GM18873 (cell line): ENCODE results near the gene INPP5K.
"Not testable (repeated sequence)": the region's sequence is repeated elsewhere in the genome, so short reads cannot be mapped to it uniquely, and the experiment has no call there.

Source experiments
- ATAC-seq: cut with Tn5 transposase; IDR thresholded peaks from one replicate; pipeline ENCODE4 v1.9.1; 2021; ENCODE audit warnings: mild to moderate bottlenecking, moderate library complexity, moderate number of reproducible peaks; ENCODE audit not compliant: unreplicated experiment, low FRiP score

INPP5K gene

DNA sequence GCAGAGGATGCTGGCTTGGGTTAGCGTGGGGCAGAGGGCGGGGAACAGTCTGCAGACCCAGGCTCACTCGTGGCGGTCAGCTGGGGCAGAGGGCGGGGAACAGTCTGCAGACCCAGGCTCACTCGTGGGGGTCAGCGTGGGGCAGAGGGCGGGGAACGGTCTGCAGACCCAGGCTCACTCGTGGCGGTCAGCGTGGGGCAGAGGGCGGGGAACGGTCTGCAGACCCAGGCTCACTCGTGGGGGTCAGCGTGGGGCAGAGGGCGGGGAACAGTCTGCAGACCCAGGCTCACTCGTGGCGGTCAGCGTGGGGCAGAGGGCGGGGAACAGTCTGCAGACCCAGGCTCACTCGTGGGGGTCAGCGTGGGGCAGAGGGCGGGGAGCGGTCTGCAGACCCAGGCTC lies 7.7 kb downstream of the INPP5K start:
- ATAC-seq: not testable (repeated sequence)

DNA sequence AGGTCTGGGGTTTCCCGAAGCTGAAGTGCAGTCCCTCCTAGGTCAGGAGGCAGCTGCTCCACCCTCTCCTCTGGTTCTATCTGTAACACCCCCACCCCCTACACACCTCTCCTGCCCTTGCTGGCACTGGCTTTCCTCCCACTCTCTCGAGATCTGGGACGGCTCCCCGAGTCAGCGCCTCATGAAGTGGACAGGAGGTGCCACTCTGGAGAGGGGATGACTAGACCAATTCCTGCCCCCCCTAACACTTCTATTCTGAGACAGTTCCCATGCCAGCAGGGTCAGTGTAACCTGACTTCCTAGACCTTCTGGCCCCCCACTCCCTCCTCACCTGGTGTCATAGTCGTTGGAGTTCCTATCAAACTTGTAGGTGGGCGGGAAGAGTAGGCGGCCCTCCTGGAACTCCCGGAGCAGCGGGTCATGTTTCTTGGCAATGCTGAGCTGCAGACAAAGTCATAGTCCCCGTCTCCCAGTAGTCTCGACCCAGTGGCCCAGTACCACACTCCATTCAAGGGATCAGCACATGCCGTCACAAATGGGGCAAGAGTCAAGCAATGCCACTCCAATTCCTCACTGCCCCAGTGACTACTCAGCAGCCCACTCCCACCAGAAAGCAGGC lies 9.7 kb downstream of the INPP5K start:
- no peak for ATAC-seq

DNA sequence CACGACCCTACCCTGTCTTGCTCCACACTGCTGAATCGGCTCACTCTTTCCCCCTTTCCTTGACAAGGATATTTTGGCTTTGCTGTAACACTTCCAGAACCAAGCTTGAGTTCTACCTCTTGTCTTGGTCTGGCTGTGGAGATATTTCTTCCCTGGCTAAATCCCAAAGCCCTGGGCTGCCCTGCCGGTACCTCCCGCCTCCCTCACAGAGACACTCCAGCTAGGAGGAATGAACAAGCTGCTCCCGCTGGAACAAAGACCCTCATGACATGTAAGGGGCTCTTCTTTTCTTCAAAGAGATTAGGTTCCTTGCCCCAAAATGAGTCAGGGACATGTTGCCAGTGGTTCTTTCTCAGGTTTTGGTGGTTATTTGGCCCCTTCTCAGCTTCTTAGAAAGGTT lies 10.8 kb downstream of the INPP5K start:
- no peak for ATAC-seq

DNA sequence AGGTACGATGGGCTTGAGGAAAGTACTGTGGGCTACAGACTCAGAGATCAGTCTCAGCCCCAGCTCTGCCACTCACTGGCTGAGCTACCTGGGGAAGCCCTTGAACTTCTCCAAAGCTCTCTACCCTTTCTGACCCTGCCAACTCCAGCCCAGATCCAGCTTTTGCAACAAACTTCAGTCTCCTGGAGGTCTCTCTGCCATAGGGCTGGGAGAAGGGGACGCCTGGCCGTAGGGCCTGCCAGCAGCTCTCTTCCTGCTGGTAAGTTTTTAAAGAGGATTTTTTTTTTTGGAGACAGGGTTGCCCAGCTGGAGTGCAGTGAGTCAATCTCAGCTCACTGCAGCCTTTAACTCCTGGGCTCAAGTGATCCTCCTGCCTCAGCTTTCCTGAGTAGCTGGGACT lies 11.5 kb downstream of the INPP5K start:
- no peak for ATAC-seq

DNA sequence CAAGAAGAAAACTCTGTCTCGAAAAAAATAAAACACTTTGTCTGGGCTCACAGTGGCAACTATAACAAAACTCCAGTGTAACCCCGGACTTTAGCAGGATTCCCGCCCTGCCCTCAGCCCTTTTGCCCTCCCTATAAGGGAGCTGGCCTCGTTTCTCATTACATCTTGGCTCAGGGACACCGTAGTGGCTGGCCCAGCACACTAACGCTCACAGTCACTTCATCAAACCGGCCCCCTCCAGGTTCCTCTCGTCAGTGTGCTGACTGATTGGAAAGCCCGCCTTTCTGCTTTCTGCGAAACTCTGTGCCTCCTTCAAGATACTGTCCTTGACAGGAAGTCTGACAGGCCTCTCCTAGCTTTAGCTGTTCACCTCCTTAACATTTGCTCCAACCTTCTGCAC lies 12.7 kb downstream of the INPP5K start:
- ATAC-seq: no peak

DNA sequence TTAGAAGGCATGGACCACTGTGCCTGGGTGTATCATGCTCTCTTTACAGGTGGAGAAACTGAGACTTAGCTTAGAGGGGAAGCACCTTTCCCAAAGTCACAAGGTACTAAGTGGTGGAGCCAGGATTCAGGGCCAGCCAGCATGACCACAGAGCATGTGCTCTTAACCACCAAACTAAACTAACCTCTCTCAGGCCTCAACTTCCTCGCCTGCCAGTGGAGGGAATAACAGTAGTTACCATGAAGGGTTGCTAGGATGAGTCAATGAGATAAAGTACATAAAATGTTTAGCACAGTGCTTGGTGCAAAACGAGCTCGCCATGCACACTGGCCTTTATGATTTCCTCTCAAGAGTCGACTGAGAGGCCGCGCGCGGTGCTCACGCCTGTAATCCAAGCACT lies 17.5 kb downstream of the INPP5K start:
- no peak for ATAC-seq

DNA sequence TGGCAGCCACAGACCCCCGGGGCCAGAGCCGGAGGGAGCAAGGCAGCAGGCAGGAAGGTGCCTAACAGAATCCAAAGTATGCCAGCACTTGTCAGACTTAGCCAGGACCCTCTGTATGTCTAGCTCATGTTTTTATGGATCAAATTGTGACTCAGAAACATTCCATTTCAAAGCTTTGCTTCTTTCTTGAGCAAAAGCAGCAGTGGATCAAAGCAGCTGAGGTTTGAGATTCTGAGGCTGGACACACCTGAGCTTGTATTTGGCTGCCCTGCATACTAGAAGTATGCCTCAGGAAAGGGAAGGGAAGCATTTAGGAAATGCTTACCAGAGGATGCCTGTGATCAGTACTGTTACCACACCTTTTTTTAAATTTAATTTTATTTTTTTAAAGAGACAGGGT lies 18.2 kb downstream of the INPP5K start:
- ATAC-seq: no peak

DNA sequence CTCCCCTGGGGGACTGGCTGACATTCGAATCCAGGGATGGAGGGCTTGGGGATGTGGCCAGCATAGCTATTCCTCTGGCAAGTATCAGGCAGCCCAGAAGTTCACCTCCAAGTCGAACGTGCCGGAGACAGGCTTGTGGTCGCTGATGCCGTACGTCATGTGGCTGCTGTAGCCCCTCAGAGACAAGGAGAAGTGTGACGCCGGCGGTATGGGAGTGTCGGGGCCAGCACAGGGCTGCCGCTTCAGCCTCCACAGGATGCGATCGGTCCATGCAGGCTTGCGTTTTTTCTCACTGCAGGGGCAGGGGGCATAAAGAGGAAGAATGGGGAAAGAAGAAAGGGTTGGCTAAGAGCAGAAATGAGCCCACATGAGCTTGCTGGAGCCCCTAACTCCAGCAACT lies 18.6 kb downstream of the INPP5K start:
- ATAC-seq: no peak

DNA sequence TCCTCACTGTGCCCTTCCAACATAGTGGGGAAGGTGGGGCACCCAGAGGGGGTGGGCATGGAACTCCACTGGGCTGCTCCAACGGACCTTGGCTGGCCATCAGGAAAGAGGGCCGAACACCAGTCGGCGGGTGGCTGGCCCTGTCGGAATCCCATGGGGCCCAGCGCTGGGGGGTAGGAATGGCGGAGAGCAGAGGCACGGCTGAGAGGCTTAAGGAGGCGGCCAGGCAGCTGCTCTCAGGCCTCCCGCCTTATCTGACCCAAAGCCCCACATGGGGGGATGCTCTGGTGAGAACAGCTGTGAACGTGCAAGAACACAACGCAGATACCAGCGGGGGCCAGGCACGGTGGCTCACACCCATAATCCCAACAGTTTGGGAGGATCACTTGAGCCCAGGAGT lies 19.5 kb downstream of the INPP5K start:
- no peak for ATAC-seq

DNA sequence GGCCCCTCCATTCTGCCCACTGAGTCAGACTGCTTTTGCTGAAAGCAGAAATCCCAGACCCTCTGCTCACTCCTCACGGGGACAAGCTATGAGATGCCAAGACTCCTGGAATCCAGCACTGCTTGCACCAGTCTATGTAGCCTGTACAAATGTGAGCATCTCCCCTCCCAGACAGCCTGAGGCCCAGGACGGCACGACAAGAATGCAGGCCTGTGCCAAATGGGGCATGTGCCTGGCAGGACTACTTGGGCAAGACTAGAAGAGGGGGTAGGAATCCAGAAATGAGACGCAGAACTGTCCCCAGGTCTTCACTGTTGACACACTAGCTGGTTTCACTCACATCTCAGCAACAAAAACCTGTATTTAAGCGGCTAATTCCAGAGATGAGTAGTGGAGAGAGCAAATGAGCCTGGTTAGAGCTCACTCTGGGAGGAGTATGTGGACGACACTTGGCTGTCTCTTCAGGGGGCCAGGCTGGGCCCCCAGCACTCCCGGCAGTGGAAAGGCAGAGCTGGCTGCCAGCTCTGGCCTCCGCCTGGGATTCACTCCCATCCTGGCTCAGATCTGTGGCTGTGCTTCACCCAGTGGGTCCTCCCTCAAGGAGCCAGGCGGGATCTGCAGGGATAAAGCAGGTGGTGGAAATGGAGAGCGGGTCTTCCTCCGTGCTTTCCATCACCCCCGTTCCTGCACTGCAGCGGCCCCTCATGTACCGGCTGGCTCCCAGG lies 21.0 kb downstream of the INPP5K start:
- ATAC-seq: no peak

DNA sequence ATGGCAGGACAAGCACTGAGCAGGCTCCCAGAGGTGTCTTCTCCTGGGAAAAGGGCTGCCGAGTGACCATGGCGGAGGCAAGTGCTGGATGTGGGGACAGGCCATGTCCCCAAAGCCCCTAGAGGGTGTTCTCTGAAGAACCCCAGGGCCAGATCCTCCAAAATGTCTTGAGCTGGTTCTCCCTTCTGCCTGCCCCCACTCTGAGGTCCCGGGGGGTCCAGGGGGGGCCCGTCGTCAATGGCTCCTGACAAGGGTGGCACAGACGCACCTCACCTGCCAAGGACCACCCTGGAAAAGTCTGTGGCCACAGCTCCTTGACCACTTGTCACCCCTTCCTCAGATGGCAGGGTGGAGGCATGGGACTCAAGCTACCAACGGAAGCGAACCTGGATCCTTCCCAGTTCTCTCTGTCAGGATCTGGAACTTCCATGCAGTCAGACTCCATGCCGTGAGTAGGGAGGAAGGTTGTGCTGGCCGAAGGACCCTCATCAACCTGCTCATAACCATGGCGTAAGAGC lies 21.6 kb downstream of the INPP5K start:
- ATAC-seq: no peak

DNA sequence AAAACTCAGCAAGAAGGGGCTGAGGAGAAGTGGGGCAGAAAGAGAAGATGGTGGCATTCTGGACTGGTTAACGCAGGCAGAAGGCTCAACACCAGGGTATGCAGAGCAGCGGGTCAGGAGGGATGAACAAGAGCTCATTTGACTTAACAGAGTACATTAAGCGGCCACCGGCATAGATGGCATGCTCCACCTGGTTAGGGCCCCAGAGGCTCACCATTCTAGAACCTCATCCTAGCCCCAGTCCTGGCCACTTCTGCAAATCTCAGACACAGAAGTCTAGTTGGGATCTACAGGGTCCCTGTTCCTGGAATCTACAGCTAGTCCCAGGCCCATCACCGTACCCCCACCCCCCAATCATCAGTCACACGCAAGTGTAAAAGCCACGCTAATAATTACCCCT lies 22.2 kb downstream of the INPP5K start:
- no peak for ATAC-seq

DNA sequence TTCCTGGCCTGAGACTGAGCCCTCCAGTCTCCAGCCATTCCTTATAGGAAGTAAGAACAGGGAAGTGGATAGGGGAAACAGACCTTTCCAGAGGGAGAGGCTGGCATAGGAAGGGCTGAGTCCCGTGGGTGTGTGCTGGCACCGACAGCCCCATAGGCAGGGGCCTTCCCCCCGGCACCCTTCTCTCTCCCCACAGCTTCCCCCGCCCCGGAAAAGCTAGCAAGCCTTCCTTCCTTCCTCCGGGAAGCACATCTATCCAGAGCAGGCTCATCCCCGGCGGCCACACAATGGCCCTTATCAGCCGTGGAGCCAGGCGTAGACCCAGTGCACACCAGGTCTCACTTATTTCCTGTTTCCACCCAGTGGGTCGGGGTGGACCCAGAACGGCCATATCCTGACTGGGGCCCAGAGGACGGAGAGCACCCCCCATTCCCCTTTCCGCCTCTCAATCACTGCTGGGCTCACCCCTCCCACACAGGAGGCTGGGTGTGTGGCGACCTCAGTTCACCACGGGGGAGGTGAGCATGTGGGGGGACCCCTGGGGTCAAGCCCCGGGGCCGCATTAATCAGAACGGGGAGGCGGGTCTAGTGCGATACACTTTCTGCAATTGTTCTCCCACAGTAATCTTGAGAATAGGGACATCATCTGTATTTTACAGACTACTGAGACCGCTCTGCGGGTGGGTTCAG lies 23.0 kb downstream of the INPP5K start:
- ATAC-seq: no peak

DNA sequence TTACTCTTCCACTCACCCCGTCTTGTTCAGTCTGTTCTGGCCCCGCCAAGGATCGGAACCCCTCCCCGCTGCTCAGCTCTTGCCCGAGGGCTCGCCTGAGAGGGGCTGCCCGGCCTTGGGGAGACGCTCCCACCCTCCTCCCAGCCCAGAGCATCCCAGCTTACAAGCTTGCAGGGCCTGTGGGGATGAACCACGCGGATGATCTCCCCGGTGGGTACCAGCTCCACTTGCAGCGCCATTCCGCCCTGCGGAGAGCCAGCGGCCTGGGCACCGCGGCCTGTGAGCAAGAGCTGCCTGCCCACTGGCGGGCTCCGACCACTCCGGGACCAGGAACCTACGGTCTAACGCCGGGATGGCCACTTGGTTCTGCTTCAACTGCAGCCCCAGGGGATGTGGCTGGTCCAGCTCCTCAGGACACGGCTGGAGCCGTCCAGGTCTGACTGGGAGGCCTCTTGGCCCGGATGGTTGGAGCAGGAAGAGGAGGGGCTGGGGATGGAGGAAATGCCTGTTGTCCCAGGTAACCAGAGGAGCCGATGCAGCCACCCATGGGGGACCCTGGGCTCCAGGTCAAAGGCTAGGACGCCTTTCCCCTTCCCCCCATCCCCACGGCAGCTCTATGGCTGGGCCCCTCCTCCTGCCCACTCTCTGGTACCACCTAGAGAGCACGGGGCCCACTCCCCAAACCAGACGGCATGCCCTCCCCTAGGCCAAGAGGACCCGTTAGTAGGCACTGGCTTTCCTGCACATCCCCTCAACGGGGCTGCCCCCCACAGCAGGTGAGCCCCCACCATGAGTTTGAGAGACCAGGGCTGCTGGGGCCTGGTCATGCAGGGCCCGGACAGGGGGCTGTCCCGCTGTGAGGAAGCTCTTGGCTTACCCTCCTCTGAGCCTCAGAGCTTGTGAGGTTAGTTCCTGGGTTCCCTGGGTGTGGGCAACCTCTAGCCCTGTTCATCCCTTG lies 23.9 kb downstream of the INPP5K start, which contains the start of gene MYO1C:
Gene MYO1C, minus strand, starts transcription at position 438 of the 958 bp plus-strand sequence. Its CDS starts 199 bp downstream, at position 239.
- no peak for ATAC-seq

DNA sequence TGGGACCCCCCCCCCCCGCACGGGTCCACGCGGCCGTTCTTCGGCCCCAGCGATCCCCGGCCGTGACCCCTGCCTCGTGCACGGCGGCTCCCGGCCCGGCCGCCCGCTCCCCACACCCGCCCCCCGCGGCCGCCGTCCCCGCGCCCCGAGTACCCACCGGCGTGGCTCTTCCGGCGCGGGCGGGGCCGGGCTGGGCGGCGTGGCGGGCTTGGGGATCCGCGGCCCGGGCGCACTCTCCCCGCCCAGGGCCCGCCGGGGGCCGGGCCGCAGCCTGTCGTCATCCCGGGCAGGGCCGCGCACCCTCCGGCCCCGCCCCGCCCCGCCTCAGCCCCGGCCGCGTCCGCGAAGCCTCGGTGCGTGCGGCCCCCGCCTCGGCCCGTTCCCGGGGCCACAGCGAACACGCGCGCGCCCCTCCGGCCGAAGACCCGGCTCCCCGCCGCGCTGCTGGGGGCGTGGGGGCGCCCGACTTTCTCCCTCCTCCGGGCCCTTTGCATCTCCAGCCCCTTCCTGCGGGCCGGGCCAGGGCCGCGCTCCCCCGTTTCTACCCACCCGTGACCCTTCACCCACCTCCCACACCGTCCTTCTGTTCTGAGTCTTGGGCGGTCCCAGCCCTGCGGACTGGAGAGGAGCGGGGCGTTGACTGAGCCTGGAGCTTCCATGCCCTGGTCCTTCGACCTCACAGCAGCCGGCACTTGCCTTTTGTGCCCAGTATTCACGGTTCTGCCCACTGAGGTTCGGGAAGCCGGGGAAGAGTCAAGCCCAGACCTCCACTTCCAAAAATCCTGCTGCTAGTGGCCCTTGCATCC lies 24.8 kb downstream of the INPP5K start:
- ATAC-seq: no peak

DNA sequence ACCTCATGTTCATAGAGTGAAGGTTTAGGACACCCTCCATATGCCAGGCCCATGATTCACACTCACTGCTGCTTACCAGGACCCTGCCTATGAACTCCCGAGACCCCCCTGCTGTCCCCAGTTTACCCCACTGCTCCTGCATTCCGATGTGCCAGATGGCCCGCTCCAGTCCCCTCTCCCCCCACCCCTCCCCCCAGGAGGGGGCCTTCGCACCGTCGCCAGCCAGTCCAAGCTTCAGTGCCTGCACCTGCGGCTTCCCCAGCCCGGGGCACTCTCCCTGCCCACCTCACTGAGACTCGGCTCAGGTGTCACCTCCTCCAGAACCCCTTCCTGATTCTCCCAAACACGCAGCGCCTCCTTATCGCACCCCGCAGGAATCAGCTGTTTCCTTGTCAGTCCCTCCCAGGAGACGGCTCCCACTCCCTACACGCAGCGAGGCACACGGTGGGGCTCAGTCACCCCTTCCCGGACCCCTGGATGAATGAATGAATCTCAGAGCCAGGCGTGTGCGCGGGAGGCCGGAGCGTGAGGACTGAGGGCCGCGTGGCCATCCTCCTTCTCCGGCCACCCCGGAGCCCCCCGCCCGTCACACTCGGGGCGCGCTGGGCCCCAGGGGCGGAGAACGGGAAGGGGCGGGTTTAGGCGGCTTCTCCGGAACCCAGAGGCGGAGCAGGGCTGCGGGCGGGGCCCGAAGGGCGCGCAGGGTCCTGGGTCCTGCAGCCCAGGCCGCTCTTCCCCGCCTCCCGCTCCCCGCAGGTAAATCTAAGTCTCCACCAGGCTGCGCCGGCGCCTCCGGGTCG lies 25.6 kb downstream of the INPP5K start:
- ATAC-seq: peak; percentile 33

DNA sequence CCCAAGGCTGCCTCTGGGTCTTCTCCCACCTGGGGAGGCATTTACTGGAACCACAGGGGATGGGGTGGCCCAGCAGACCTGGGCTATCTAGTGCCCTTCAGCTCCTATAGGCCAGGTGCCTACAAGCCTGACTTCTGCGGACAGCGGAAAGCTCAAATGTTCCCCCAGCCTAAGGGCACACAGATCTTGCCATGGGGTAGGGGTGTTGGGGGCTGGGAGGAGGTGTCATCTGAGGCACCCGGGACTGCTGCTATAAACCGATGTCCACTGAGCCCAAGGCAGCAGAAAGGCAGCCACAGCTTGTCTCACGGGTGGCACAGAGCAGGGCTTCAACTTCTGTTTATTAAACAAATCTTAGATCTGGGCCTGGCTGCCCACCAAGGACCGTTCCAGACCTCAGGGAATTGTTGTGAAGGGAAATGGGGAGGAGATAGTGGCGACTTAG lies 27.6 kb downstream of the INPP5K start:
- ATAC-seq: no peak

DNA sequence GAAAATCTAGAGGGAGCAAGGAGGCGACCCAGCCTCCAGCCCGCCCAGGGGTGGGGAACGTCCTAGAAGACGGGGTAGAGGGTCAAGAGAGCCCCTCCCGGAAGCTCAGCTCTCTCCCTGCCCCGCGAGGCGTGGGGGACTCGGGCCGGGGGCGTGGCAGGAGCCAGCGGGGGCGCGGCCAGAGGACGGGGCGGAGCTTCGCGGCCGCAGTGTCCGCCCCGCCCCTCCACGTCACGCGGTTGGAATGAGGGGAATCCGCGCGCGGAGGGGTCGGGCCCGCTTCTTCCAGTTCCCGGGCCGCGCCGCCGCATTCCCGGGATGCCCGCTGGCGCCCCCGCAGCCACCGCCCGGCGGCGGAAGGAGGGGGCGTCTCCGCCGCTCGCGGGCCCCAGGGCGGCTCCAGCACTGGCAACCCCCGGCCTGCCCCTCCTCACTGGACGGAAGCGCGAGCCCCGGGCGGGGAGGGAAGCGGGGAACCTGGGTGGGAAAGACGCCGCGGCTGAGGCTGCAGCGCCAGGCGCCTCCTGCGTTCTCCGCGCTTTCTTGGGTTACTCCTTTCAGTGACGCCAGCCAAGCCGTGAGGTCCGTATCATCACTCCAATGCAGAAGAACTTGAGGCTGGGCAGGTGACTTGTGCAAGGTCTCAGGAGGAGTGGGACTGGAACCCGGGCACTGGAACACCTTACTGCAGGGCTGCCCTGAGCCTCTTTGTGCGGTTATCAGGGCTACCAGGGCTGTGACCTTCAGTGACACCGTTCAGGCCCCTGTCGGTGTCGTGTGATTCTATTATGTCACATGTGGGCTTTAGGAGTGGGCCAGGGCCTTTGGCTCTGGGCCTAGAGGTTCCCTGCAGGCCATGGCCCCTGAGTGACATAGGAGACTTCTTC lies 28.2 kb downstream of the INPP5K start:
- ATAC-seq: no peak
